ENCODE results near the gene PLPP7. TPM values are rescaled to one million over a fixed set of nuclear protein-coding genes. Genes with fewer than 3 reads are reported as not detected.

The PLPP7 gene
- total and polyA plus RNA-seq, 4 donors, result 0.18 to 0.59 (median 0.51) TPM; not detected in 1

DNA sequence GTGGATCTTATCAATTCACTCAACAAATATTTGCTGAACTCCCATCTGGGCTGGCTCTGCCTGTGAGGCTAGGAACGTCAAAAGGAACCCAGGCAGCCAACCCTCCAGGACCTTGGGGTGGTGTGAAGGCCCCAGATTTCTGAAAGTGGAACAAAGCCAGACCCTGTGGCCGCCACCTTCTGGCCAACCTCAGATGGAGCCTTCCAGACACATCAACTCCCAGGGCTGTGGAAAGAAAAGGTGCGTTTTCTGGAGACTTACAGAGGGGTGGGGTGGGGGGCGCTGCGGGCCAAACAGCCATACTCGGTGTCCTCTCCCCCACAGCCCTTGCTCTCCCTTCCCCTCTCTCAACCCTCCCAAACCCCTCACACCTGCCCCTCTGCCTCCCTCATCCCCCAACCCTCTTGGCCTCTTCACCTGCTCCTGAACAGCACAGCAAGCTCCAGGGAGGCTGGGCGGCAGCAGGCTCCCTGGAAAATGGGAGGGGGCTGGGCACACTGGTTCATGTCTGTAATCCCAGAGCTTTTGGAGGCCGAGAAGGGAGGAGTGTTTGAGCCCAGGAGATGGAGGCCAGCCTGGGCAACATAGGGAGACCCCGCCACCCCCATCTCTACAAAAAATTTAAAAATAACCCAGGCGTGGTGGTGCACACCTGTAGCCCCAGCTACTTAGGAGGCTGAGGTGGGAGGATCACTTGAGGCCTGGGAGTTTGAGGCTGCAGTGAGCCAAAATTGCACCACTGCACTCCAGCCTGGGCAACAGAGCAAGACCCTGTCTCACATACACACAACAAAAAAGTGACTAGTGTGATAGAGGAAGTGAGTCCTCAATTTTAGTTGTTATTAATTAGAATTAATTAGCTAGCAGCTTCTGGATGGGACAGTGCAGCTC lies 59.4 kb downstream of the PLPP7 start:
- Histone ChIP-seq H3K4me1 (ENCODE audit: control insufficient read depth in 4 of 4, insufficient read depth in 4 of 4, low read length in 3 of 4) (peaks cover 0 to 6% (median 3%) of the 10 kb centered on the region in 4 donors), H3K9ac (ENCODE audit: low read depth in 1 of 2, low read length in 2 of 2) (no peak overlapping the region), H3K9me3 (ENCODE audit: control insufficient read depth in 4 of 4, low read length in 3 of 4) (no peaks in the 10 kb centered on the region), H3K36me3 (ENCODE audit: control insufficient read depth in 4 of 4, insufficient read depth in 3 of 4, low read depth in 1 of 4, low read length in 3 of 4) (no peaks in the 10 kb centered on the region), H3K4me3 (ENCODE audit: low read depth in 1 of 3, low read length in 3 of 3) (no peak overlapping the region), H3K27me3 (ENCODE audit: control insufficient read depth in 4 of 4, insufficient read depth in 4 of 4, low read length in 3 of 4) (no peaks in the 10 kb centered on the region), H3K27ac (ENCODE audit: low read depth in 1 of 2, low read length in 2 of 2) (no peak overlapping the region)
- WGBS, result 78% methylated on average over 10 of the region's 10 CpGs
- DNase-seq (ENCODE audit: low spot score), result no peak
- TF ChIP-seq RXRA (IDR thresholded peaks at IDR 0.05), result no peak
- no peak for TF ChIP-seq GABPA (IDR thresholded peaks at IDR 0.05 in 1 of 2, conservative IDR thresholded peaks at IDR 0.05 in 1 of 2)
- no peak for TF ChIP-seq ZBTB33 (IDR thresholded peaks at IDR 0.05)
- no peak for TF ChIP-seq JUND (IDR thresholded peaks at IDR 0.05)
- TF ChIP-seq SP1 (IDR thresholded peaks at IDR 0.05), result no peak
- TF ChIP-seq CTCF (IDR thresholded peaks at IDR 0.05; ENCODE audit: low read depth, low read length, missing input control), result no peak
- TF ChIP-seq, protein P1, sequence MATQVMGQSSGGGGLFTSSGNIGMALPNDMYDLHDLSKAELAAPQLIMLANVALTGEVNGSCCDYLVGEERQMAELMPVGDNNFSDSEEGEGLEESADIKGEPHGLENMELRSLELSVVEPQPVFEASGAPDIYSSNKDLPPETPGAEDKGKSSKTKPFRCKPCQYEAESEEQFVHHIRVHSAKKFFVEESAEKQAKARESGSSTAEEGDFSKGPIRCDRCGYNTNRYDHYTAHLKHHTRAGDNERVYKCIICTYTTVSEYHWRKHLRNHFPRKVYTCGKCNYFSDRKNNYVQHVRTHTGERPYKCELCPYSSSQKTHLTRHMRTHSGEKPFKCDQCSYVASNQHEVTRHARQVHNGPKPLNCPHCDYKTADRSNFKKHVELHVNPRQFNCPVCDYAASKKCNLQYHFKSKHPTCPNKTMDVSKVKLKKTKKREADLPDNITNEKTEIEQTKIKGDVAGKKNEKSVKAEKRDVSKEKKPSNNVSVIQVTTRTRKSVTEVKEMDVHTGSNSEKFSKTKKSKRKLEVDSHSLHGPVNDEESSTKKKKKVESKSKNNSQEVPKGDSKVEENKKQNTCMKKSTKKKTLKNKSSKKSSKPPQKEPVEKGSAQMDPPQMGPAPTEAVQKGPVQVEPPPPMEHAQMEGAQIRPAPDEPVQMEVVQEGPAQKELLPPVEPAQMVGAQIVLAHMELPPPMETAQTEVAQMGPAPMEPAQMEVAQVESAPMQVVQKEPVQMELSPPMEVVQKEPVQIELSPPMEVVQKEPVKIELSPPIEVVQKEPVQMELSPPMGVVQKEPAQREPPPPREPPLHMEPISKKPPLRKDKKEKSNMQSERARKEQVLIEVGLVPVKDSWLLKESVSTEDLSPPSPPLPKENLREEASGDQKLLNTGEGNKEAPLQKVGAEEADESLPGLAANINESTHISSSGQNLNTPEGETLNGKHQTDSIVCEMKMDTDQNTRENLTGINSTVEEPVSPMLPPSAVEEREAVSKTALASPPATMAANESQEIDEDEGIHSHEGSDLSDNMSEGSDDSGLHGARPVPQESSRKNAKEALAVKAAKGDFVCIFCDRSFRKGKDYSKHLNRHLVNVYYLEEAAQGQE (IDR thresholded peaks at IDR 0.05), result no peak
- no peak for TF ChIP-seq ATF3 (IDR thresholded peaks at IDR 0.05)
- TF ChIP-seq MAX (IDR thresholded peaks at IDR 0.05), result no peak
- TF ChIP-seq YY1 (IDR thresholded peaks at IDR 0.05), result no peak
- TF ChIP-seq EGR1 (IDR thresholded peaks at IDR 0.05; ENCODE audit: low read depth in 2 of 2), result no peak
- TF ChIP-seq HNF4G (IDR thresholded peaks at IDR 0.05), result no peak
- no peak for TF ChIP-seq TAF1 (conservative IDR thresholded peaks at IDR 0.05)
- TF ChIP-seq FOXA1 (IDR thresholded peaks at IDR 0.05), result no peak
- no peak for TF ChIP-seq HNF4A (conservative IDR thresholded peaks at IDR 0.05)
- no peak for TF ChIP-seq RAD21 (IDR thresholded peaks at IDR 0.05)
- TF ChIP-seq FOXA2 (IDR thresholded peaks at IDR 0.05), result no peak

Measured in liver (tissue), 9 donors.